Measurements from ENCODE around the gene IQGAP1.
"Not testable (repeated sequence)": the region's sequence is repeated elsewhere in the genome, so short reads cannot be mapped to it uniquely, and the experiment has no call there.

Gene IQGAP1

GRCh38 chr15:90412356-90413194 lies 24.5 kb downstream of the IQGAP1 start:
- TF ChIP-seq CTCF (IDR thresholded peaks at IDR 0.05; ENCODE audit: low read depth, low read length), result no peak
- Histone ChIP-seq H3K4me1 (no peaks in the 10 kb centered on the region), H3K36me3 (no peaks in the 10 kb centered on the region), H3K4me3 (ENCODE audit: low read depth, low read length) (no peak overlapping the region), H3K9me3 (no peaks in the 10 kb centered on the region), H3K27me3 (no peaks in the 10 kb centered on the region)
- no peak for DNase-seq

GRCh38 chr15:90413411-90414379 lies 25.7 kb downstream of the IQGAP1 start:
- Histone ChIP-seq H3K36me3 (no peaks in the 10 kb centered on the region), H3K9me3 (no peaks in the 10 kb centered on the region), H3K27me3 (no peaks in the 10 kb centered on the region), H3K4me1 (no peaks in the 10 kb centered on the region), H3K4me3 (ENCODE audit: low read depth, low read length) (no peak overlapping the region)
- no peak for TF ChIP-seq CTCF (IDR thresholded peaks at IDR 0.05; ENCODE audit: low read depth, low read length)
- DNase-seq, result no peak

GRCh38 chr15:90414408-90415028 lies 26.5 kb downstream of the IQGAP1 start:
- Histone ChIP-seq H3K4me3 (ENCODE audit: low read depth, low read length) (no peak overlapping the region), H3K36me3 (no peaks in the 10 kb centered on the region), H3K27me3 (no peaks in the 10 kb centered on the region), H3K4me1 (no peaks in the 10 kb centered on the region), H3K9me3 (no peaks in the 10 kb centered on the region)
- DNase-seq, result no peak
- TF ChIP-seq CTCF (IDR thresholded peaks at IDR 0.05; ENCODE audit: low read depth, low read length), result no peak

GRCh38 chr15:90416052-90416451 lies 28.0 kb downstream of the IQGAP1 start:
- DNase-seq; H3K4me3 ChIP-seq (ENCODE audit: low read depth, low read length); H3K27me3 ChIP-seq; H3K9me3 ChIP-seq; H3K4me1 ChIP-seq; H3K36me3 ChIP-seq: not testable (repeated sequence)

- TF ChIP-seq CTCF (IDR thresholded peaks at IDR 0.05; ENCODE audit: low read depth, low read length), result no peak
- Histone ChIP-seq H3K9me3 (no peaks in the 10 kb centered on the region), H3K4me3 (ENCODE audit: low read depth, low read length) (no peak overlapping the region), H3K36me3 (no peaks in the 10 kb centered on the region), H3K4me1 (no peaks in the 10 kb centered on the region), H3K27me3 (no peaks in the 10 kb centered on the region)
- no peak for DNase-seq
Observed at GRCh38 chr15:90418627-90419026, 30.6 kb downstream of the IQGAP1 start.

GRCh38 chr15:90419206-90419605 lies 31.2 kb downstream of the IQGAP1 start:
- H3K27me3 ChIP-seq, result no peaks in the 10 kb centered on the region
- H3K4me3 ChIP-seq (ENCODE audit: low read depth, low read length), result no peak overlapping the region
- H3K4me1 ChIP-seq, result no peaks in the 10 kb centered on the region
- H3K9me3 ChIP-seq, result no peaks in the 10 kb centered on the region
- no peak for TF ChIP-seq CTCF (IDR thresholded peaks at IDR 0.05; ENCODE audit: low read depth, low read length)
- no peaks in the 10 kb centered on the region for H3K36me3 ChIP-seq
- no peak for DNase-seq
